Measurements from ENCODE around the gene STK16.

STK16 gene

GRCh38 chr2:219289537-219290361, 44.5 kb downstream of the STK16 start:
- DNase-seq = no peak

DNA sequence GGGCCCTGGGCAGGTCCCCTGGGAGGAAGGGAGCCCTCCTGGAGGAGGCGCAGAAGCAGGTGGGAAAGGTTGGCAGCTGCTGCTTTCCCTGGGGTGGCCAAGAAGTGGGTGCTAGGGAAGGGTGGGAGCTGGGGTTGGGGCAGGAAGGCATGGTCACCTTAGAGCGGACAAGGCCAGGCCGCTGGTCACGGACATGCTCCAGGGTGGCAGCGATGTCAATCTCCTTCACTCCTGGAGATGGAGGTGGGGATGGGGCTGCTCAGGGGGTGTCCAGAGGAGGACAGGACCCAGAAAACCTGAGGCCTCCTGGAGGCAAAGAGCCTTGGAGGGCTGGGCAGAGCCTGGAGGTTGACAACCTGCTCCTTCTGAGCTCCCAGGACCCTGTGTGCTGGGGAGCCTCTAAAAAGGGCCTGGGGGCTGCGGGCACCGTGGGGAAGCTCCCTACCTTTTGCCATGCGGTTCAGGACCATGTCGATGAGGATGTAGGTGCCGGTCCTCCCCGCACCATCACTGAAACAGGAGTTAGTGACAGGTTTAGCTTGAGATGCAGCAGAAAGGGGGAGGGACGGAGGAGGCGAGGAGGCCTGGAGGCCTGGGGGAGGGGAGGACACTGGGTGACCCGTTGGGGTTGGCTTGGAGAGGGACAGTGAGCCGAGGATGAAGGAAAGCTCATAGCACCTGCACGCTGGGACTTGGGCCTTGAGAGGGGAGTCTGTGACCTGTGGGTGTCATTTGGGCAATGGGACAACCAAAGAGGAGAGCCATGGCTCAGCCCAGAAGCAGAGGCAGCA, 45.3 kb downstream of the STK16 start:
- DNase-seq = no peak

- DNase-seq = no peak
Observed at GRCh38 chr2:219291394-219291793, 46.1 kb downstream of the STK16 start.

DNA sequence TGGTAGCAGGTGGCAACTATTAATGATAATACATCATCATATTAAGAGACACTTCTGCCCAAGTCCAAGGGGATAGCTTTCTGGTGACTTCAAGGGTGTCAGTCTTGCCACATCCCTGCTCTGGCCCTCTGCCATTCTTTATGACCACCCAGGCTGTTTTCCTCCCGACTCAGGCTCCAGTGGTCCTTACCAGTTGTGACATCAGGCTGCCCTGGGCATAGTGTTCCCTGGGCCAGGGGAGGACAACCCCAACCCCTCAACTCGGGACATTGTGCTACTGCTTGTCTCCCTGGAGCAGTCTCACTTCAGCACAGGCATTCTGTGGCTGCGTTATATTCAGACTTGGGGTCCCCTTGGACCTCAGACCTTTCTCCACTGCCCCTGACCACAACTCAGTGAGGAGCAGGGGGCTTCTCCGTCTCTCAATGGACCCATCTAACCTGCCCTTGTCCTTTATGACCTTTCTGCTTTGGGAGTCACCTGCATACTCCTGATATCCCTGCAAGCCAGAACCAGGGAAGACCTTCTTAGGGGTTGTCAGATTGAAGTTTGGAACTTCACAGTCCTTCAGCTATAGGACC, 46.7 kb downstream of the STK16 start:
- no peak for DNase-seq

DNA sequence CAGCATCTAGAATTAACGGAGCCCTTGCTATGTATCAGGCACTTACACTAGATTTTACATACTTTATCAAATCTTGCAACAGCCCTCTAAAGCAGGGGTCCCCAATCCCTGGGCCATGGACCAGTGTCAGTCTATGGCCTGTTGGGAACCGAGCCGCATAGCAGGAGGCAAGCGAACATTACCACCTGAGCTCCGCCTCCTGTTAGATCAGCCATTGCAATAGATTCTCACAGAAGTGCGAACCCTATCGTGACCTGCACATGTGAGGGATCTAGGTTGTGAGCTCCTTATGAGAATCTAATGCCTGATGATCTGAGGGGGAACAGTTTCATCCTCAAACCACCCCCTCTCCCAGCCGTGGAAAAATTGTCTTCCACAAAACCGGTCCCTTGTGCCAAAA, 47.3 kb downstream of the STK16 start:
- no peak for DNase-seq

GRCh38 chr2:219293736-219294231, 48.5 kb downstream of the STK16 start:
- no peak for DNase-seq

DNA sequence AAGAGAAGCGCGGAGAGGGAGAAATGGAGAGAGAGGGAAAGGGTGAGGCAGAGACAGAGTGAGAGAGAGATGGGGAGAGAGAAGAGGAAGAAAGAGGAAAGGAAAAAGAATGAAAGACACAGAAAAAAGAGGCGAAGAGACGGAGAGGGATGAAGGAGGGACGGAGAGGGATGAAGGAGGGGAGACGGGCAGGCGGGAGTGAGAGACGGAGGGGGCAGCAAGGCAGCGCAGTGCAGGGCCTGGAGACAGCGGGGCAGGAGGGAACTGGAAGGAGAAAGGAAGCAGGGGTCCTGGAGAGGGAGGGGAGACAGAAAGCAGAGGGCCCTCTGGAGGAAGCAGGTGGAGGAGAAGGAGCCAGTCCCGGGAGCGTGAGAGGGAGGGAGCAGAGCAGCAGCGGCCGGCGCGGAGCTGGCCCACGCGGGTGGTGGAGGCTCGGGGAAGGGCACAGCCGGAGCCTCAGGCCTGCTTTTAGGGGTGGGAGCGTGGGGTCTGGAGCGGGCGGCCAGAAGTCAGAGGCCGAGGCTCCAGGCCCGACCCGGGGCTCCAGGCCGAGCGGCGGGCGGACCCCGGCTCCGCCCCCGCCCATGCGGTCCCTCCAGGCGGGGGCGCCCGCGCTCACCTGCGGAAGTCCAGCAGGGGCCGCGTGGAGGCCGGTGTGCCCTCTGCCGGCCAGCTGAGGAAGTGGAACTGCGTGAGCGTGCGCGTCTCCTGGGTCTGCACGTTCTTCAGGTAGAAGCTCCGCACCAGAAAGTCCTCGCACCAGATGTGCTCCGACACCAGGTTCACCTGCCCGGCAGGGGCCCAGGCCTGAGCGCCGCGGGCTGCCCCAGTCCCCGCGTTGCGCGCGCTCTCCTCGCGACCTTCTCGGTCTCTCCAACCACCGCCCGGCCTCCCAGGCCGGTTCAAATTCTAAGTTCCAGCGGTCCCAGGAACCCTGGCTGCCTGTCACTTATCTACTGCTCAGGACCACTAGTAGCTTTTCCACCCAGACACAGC, 49.4 kb downstream of the STK16 start:
- peak; percentile 84 to 85 for DNase-seq

DNA sequence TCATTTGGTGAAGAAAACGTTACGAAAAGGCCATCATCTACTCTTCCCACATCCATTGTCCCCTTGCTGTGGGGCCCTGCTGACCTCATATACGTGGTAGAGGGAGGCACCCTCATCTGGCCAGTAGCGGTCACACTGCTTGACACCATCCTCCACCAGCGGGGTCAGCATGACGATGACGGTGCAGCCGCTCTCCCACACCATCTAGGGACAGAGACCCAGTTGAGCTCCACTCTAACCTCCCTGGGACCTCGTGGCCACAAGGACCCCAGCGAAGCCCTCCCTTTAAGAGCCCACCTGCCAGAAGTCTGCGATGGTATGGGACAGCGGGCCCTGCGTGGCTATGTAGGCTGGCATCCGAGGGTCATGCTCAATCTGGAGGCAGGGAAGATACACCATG, 50.9 kb downstream of the STK16 start:
- DNase-seq = no peak

- DNase-seq = no peak
Observed at GRCh38 chr2:219296631-219297391, 51.5 kb downstream of the STK16 start.

GRCh38 chr2:219297766-219298456, 52.6 kb downstream of the STK16 start:
- DNase-seq = no peak

GRCh38 chr2:219298759-219299371, 53.6 kb downstream of the STK16 start:
- peak; percentile 88 to 91 for DNase-seq

DNA sequence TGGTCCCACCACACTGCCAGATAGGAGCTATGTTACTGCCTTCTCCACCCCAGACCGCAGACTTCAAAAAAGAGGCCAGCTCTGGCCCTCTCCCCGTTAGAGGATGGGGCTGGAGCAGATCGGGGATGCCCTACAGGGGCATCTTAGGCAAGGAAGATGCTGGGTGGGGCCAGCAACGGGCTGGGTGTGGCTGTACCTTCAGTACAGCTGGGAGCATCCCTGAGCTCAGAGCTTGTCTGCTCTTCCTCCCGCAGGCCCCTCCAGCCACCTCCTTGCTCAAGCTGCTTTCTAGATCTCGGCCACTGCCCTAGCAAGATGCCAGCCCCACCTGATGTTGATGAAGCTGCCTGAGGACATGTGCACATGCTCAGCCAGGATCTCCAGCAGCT, 54.1 kb downstream of the STK16 start:
- DNase-seq = no peak
